Activated CD4-positive, alpha-beta T cell treated with anti-CD3 and anti-CD28 coated beads, Interleukin-2, amount 10 ng/mL, durations not matched to agents 7 days and 5 days (primary cell): ENCODE data around the gene LRRC27. TPM values are rescaled to one million over a fixed set of nuclear protein-coding genes. Genes with fewer than 3 reads are reported as not detected.

Experiments
- total RNA-seq, 2 experiments: library from RNA; stranded (reverse); gene quantifications; one replicate each; pipeline ENCODE4 v1.2.3, GENCODE V29; 2021

The LRRC27 gene
- total RNA-seq, 2 experiments from 2014 or later: 4.4 to 6.1 TPM

Other genes starting within 250 kb of the LRRC27 start
- 1 to 10 TPM; 1.2 to 1.6 TPM for gene DPYSL4, start 145.2 kb upstream of the LRRC27 start, total RNA-seq
- 10 to 100 TPM; 11.1 to 15.2 TPM for gene STK32C, start 24.2 kb upstream of the LRRC27 start, total RNA-seq
- gene PWWP2B, start 65.0 kb downstream of the LRRC27 start, total RNA-seq: 1 to 10 TPM; 8.1 to 9.3 TPM
- 1 to 10 TPM; 9.1 to 9.9 TPM for gene INPP5A, start 205.6 kb downstream of the LRRC27 start, total RNA-seq